Natural killer cell (primary cell): ENCODE measurements around the gene BCAS3. TPM values are rescaled to one million over a fixed set of nuclear protein-coding genes. Genes with fewer than 3 reads are reported as not detected.

Experiments
- ATAC-seq, 3 donors: fragments of 150-1000 bp in 2 of 3; fragments of 200-7000 bp in 1 of 3; cut with Tn5 transposase; 1 replicate in 1 of 3; 2 replicates in 2 of 3; pipeline ENCODE4 v1.10.0; 2021; ENCODE audit warnings: mild to moderate bottlenecking in 2 of 3, moderate library complexity in 2 of 3
- DNase-seq, 2 donors: peaks; one replicate each; pipeline versions ENCODE4 v3.0.0 to v3.0.0-alpha.2; 2013 to 2021; ENCODE audit warnings: mixed read lengths in 1 of 2
- H3K27ac ChIP-seq: one replicate; pipeline ENCODE4 v1.5.1; 2013; ENCODE audit warnings: mild to moderate bottlenecking, low read length
- H3K27me3 ChIP-seq: one replicate; pipeline ENCODE4 v1.6.1; 2013; ENCODE audit warnings: low read length; ENCODE audit not compliant: control insufficient read depth, insufficient read depth
- H3K36me3 ChIP-seq: one replicate; pipeline ENCODE4 v1.6.1; 2013; ENCODE audit warnings: low read length; ENCODE audit not compliant: control insufficient read depth, insufficient read depth
- H3K4me1 ChIP-seq: one replicate; pipeline ENCODE4 v1.6.1; 2013; ENCODE audit warnings: low read length; ENCODE audit not compliant: control insufficient read depth, insufficient read depth
- H3K4me3 ChIP-seq: one replicate; pipeline ENCODE4 v1.5.1; 2013; ENCODE audit warnings: low read length
- H3K9me3 ChIP-seq: one replicate; pipeline ENCODE4 v1.6.1; 2013; ENCODE audit warnings: low read length; ENCODE audit not compliant: control insufficient read depth, insufficient read depth
- H3K27ac Mint-ChIP-seq, 2 donors: one replicate each; pipeline ENCODE4 v1.8.0; 2022; ENCODE audit warnings: mild to moderate bottlenecking in 2 of 2, mixed read lengths in 2 of 2, moderate library complexity in 1 of 2
- H3K27me3 Mint-ChIP-seq, 2 donors: one replicate each; pipeline ENCODE4 v1.8.0; 2022; ENCODE audit warnings: low read depth in 2 of 2, mixed read lengths in 2 of 2
- H3K36me3 Mint-ChIP-seq: one replicate; pipeline ENCODE4 v1.8.0; 2022; ENCODE audit warnings: mixed read lengths
- H3K4me1 Mint-ChIP-seq, 2 donors: one replicate each; pipeline ENCODE4 v1.8.0; 2022; ENCODE audit warnings: mixed read lengths in 2 of 2
- H3K4me3 Mint-ChIP-seq: one replicate; pipeline ENCODE4 v1.8.0; 2022; ENCODE audit warnings: mild to moderate bottlenecking, moderate library complexity, mixed read lengths
- H3K9me3 Mint-ChIP-seq, 2 donors: one replicate each; pipeline ENCODE4 v1.8.0; 2022; ENCODE audit warnings: mixed read lengths in 2 of 2
- CTCF ChIP-seq: fragments of 200-600 bp; IDR thresholded peaks from one replicate; pipeline ENCODE4 v1.8.0; 2022; ENCODE audit warnings: antibody characterized with exemption
- WGBS: methylation state at CpG from one replicate; pipeline ENCODE4 v1.1.7; 2013; ENCODE audit warnings: missing lambda C conversion rate; ENCODE audit not compliant: insufficient coverage; 5-methylcytosine and 5-hydroxymethylcytosine counted together
- intact Hi-C: fragments of 100-400 bp; cut with micrococcal nuclease; formaldehyde crosslinking; loops from one replicate; pipeline ENCODE4 v1.14.2; 2022
- total RNA-seq, 4 donors: library from RNA; stranded (reverse); fragments of 120-200 nt in 1 of 4; gene quantifications; one replicate each; pipeline versions ENCODE4 v1.2.3 to v1.2.4, GENCODE V29; 2013 to 2022

BCAS3 gene
- total RNA-seq, 3 donors from 2014 or later (not counting 1 experiment from before 2014, with no cell fraction given): 60.5 to 87.8 (median 72.0) TPM

GRCh38 chr17:61412143-61412859 lies 734.6 kb downstream of the BCAS3 start:
- Mint-ChIP-seq H3K4me1 (peaks cover 0 to 33% of the 10 kb centered on the region in 2 donors), H3K27ac (peak overlapping the region in 1 of 2 donors; percentile 64), H3K27me3 (peaks cover 17 to 27% of the 10 kb centered on the region in 2 donors), H3K9me3 (no peaks in the 10 kb centered on the region), H3K36me3 (no peaks in the 10 kb centered on the region), H3K4me3 (peak overlapping the region; percentile 80)
- Histone ChIP-seq H3K9me3 (peaks cover 2% of the 10 kb centered on the region), H3K4me3 (peak overlapping the region; percentile 42), H3K27ac (no peak overlapping the region), H3K4me1 (peaks cover 62% of the 10 kb centered on the region), H3K36me3 (no peaks in the 10 kb centered on the region), H3K27me3 (peaks cover 47% of the 10 kb centered on the region)
- under 1% methylated on average over 69 of the region's 69 CpGs for whole genome bisulfite sequencing
- peak; percentile 98 for TF ChIP-seq CTCF
- peak; percentile 83 to 89 for DNase-seq
- intact Hi-C loops: loop anchor here (1.0 to 10.0 kb wide), 4 partner anchors 140 to 652 kb away; partner anchors contain the start of gene MED13
- ATAC-seq: peak; percentile 80 to 86 (median 83)

- peak overlapping the region in 1 of 2 donors; percentile 64 for H3K27ac Mint-ChIP-seq
- DNase-seq: no peak
- H3K4me3 Mint-ChIP-seq: peak overlapping the region; percentile 80
- H3K4me1 Mint-ChIP-seq: peaks cover 0 to 33% of the 10 kb centered on the region in 2 donors
- Histone ChIP-seq H3K4me1 (peaks cover 58% of the 10 kb centered on the region), H3K9me3 (peaks cover 2% of the 10 kb centered on the region), H3K4me3 (peak overlapping the region; percentile 42), H3K27me3 (peaks cover 39% of the 10 kb centered on the region), H3K36me3 (no peaks in the 10 kb centered on the region), H3K27ac (no peak overlapping the region)
- TF ChIP-seq CTCF: no peak
- H3K36me3 Mint-ChIP-seq: no peaks in the 10 kb centered on the region
- intact Hi-C loops: loop anchor here (1.0 to 10.0 kb wide), 4 partner anchors 139 to 652 kb away; partner anchors contain the start of gene MED13
- 14% methylated on average over 32 of the region's 38 CpGs for WGBS
- H3K9me3 Mint-ChIP-seq: no peaks in the 10 kb centered on the region
- peak in 1 of 3 donors; percentile 5 for ATAC-seq
- H3K27me3 Mint-ChIP-seq: peaks cover 10 to 19% of the 10 kb centered on the region in 2 donors
Observed at GRCh38 chr17:61412860-61413660, 735.4 kb downstream of the BCAS3 start.

DNA sequence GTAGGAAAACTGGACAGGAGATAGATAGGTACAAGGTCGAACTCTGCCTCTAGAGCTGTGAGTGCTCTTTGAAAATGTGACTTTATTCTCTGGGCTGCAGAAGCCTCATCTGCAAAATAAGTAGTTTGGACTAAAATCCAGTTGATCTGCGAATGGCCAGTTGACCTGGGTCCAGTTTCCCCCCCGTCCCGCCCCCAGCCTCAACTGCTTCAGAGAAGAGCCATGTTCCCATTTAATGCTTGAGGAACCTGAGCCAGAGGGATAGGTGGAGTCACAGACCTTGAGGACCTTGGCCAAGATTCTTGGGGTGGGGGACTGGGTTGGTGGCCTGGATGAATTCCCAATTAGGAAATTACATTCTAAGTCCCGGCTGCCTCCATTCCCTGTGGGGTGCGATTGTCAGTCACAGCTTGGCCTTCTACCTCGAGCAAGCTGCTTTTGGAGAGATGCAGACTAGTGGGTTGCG lies 736.0 kb downstream of the BCAS3 start:
- H3K9me3 Mint-ChIP-seq: no peaks in the 10 kb centered on the region
- intact Hi-C loops: loop anchor here (2.0 to 10.0 kb wide), 3 partner anchors 139 to 651 kb away; partner anchors contain the start of gene MED13
- no peaks in the 10 kb centered on the region for H3K36me3 Mint-ChIP-seq
- Histone ChIP-seq H3K36me3 (no peaks in the 10 kb centered on the region), H3K9me3 (peaks cover 2% of the 10 kb centered on the region), H3K27ac (no peak overlapping the region), H3K4me3 (no peak overlapping the region), H3K27me3 (peaks cover 33% of the 10 kb centered on the region), H3K4me1 (peaks cover 52% of the 10 kb centered on the region)
- peaks cover 0 to 27% of the 10 kb centered on the region in 2 donors for H3K4me1 Mint-ChIP-seq
- 95% methylated on average over 8 of the region's 8 CpGs for WGBS
- peak overlapping the region; percentile 75 for H3K4me3 Mint-ChIP-seq
- H3K27me3 Mint-ChIP-seq: peaks cover 8 to 16% of the 10 kb centered on the region in 2 donors
- TF ChIP-seq CTCF: no peak
- DNase-seq (no peak), ATAC-seq (no peak)
- H3K27ac Mint-ChIP-seq: no peak overlapping the region
